ENCODE measurements around the gene PRKCZ. TPM values are rescaled to one million over a fixed set of nuclear protein-coding genes. Genes with fewer than 3 reads are reported as not detected.

The PRKCZ gene
- total RNA-seq, 1 experiment from 2014 or later: 36.0 TPM

- H3K79me2 ChIP-seq (ENCODE audit: low read depth): no peaks in the 10 kb centered on the region
- H3K9me2 ChIP-seq (ENCODE audit: insufficient read depth): no peaks in the 10 kb centered on the region
- H3K9me3 ChIP-seq (ENCODE audit: insufficient read depth, low read depth): no peaks in the 10 kb centered on the region
- TF ChIP-seq CTCF (conservative IDR thresholded peaks at IDR 0.05): no peak
- no peak overlapping the region for H3K27ac ChIP-seq
- no peaks in the 10 kb centered on the region for H3K36me3 ChIP-seq (ENCODE audit: low read depth)
- POLR2A ChIA-PET (ENCODE audit: unreplicated experiment): no interaction called here
- peaks cover 34% of the 10 kb centered on the region for H3K4me1 ChIP-seq (replicated peaks; ENCODE audit: insufficient read depth)
- no peak overlapping the region for H2AFZ ChIP-seq
- 0 out of 2 replicates have a peak, but pooled peaks cover 3% of the 10 kb centered on the region for H4K20me1 ChIP-seq (ENCODE audit: insufficient read depth)
- CTCF ChIA-PET: no interaction called here
- H3F3A ChIP-seq (ENCODE audit: insufficient read depth, low read depth): peaks cover 33% of the 10 kb centered on the region
- H3K4me3 ChIP-seq: no peak overlapping the region
- intact Hi-C loops (cut with micrococcal nuclease; ENCODE audit: unreplicated experiment): no loop called here
- no peak for DNase-seq
- H3K27me3 ChIP-seq (ENCODE audit: insufficient read depth, low read depth): no peaks in the 10 kb centered on the region
- no TSS peak for BruUV-seq (replicated peaks)
- no peak overlapping the region for H3K4me2 ChIP-seq
Observed at GRCh38 chr1:2130156-2130555, 79.9 kb downstream of the PRKCZ start.

GRCh38 chr1:2130871-2131289 lies 80.7 kb downstream of the PRKCZ start:
- DNase-seq: no peak
- ChIA-PET CTCF (no interaction called here), POLR2A (ENCODE audit: unreplicated experiment) (no interaction called here)
- Histone ChIP-seq H3K4me2 (no peak overlapping the region), H3K79me2 (ENCODE audit: low read depth) (no peaks in the 10 kb centered on the region), H3K4me1 (replicated peaks; ENCODE audit: insufficient read depth) (peaks cover 41% of the 10 kb centered on the region), H4K20me1 (ENCODE audit: insufficient read depth) (0 out of 2 replicates have a peak, but pooled peaks cover 5% of the 10 kb centered on the region), H3K27ac (no peak overlapping the region), H3F3A (ENCODE audit: insufficient read depth, low read depth) (peaks cover 38% of the 10 kb centered on the region), H3K9me3 (ENCODE audit: insufficient read depth, low read depth) (no peaks in the 10 kb centered on the region), H2AFZ (no peak overlapping the region), H3K36me3 (ENCODE audit: low read depth) (no peaks in the 10 kb centered on the region), H3K27me3 (ENCODE audit: insufficient read depth, low read depth) (no peaks in the 10 kb centered on the region), H3K4me3 (no peak overlapping the region), H3K9me2 (ENCODE audit: insufficient read depth) (no peaks in the 10 kb centered on the region)
- BruUV-seq (replicated peaks): no TSS peak
- TF ChIP-seq EZH2 (IDR thresholded peaks at IDR 0.05; ENCODE audit: low read depth) (no peak), CTCF (conservative IDR thresholded peaks at IDR 0.05) (no peak)
- intact Hi-C loops (cut with micrococcal nuclease; ENCODE audit: unreplicated experiment): no loop called here

GRCh38 chr1:2132222-2133038 lies 82.2 kb downstream of the PRKCZ start:
- TF ChIP-seq CTCF (conservative IDR thresholded peaks at IDR 0.05) (peak; percentile 58), EZH2 (IDR thresholded peaks at IDR 0.05; ENCODE audit: low read depth) (no peak)
- Histone ChIP-seq H3K4me1 (replicated peaks; ENCODE audit: insufficient read depth) (peaks cover 47% of the 10 kb centered on the region), H3K27me3 (ENCODE audit: insufficient read depth, low read depth) (no peaks in the 10 kb centered on the region), H3K36me3 (ENCODE audit: low read depth) (no peaks in the 10 kb centered on the region), H3K4me2 (peak overlapping the region; percentile 99), H3K9me2 (ENCODE audit: insufficient read depth) (no peaks in the 10 kb centered on the region), H3F3A (ENCODE audit: insufficient read depth, low read depth) (peaks cover 53% of the 10 kb centered on the region), H2AFZ (peak overlapping the region; percentile 66), H4K20me1 (ENCODE audit: insufficient read depth) (0 out of 2 replicates have a peak, but pooled peaks cover 8% of the 10 kb centered on the region), H3K79me2 (ENCODE audit: low read depth) (no peaks in the 10 kb centered on the region), H3K4me3 (peak overlapping the region; percentile 65), H3K9me3 (ENCODE audit: insufficient read depth, low read depth) (no peaks in the 10 kb centered on the region), H3K27ac (peak overlapping the region; percentile 67)
- CTCF ChIA-PET: interaction anchor here (1.1 kb wide), 1 partner anchor 223 kb away, joined by 3 read pairs; no protein-coding TSS in a partner anchor
- POLR2A ChIA-PET (ENCODE audit: unreplicated experiment): no interaction called here
- intact Hi-C loops (cut with micrococcal nuclease; ENCODE audit: unreplicated experiment): loop anchor here (1.0 kb wide), 1 partner anchor 42 kb away; no protein-coding TSS in a partner anchor
- BruUV-seq (replicated peaks): TSS peak; percentile 59
- peak; percentile 45 to 67 for DNase-seq

Data from PC-9 (cell line).